Epithelial cell of esophagus (primary cell): Measurements from ENCODE around the gene CCDC195.

ENCODE experiments used
- DNase-seq: peaks from one replicate; pipeline ENCODE4 v3.0.0; 2010; ENCODE audit warnings: low read depth
- H3K4me3 ChIP-seq: 2 replicates; pipeline ENCODE4 v1.5.1; 2011; ENCODE audit warnings: mild to moderate bottlenecking, low read length, control low read depth
- CTCF ChIP-seq: IDR thresholded peaks from 2 replicates; pipeline ENCODE4 v1.5.1; 2011; ENCODE audit warnings: low read depth, mild to moderate bottlenecking, low read length, control low read depth, inconsistent platforms; ENCODE audit not compliant: insufficient read depth; ENCODE audit errors: missing control alignments

The CCDC195 gene

GRCh38 chr2:224747765-224748164 lies 31.6 kb upstream of the CCDC195 start:
- TF ChIP-seq CTCF = no peak
- H3K4me3 ChIP-seq = no peak overlapping the region
- no peak for DNase-seq

- no peak for TF ChIP-seq CTCF
- no peak for DNase-seq
- H3K4me3 ChIP-seq = no peak overlapping the region
These were observed 20.1 kb upstream of the CCDC195 start for GRCh38 chr2:224736227-224736626.

- no peak overlapping the region for H3K4me3 ChIP-seq
- no peak for TF ChIP-seq CTCF
- DNase-seq = no peak
These were observed 18.8 kb upstream of the CCDC195 start for GRCh38 chr2:224734949-224735348.

GRCh38 chr2:224731665-224732064 lies 15.5 kb upstream of the CCDC195 start:
- TF ChIP-seq CTCF = no peak
- DNase-seq = no peak
- H3K4me3 ChIP-seq = no peak overlapping the region

GRCh38 chr2:224729435-224729834 lies 13.3 kb upstream of the CCDC195 start:
- DNase-seq = no peak

GRCh38 chr2:224724331-224724730 lies 8.2 kb upstream of the CCDC195 start:
- no peak for DNase-seq
- TF ChIP-seq CTCF = no peak
- H3K4me3 ChIP-seq = no peak overlapping the region

More at GRCh38 chr2:224729435-224729834, 13.3 kb upstream of the CCDC195 start:
- H3K4me3 ChIP-seq = no peak overlapping the region
- TF ChIP-seq CTCF = no peak

GRCh38 chr2:224723586-224724217 lies 7.5 kb upstream of the CCDC195 start:
- peak; percentile 29 for DNase-seq
- TF ChIP-seq CTCF = no peak
- no peak overlapping the region for H3K4me3 ChIP-seq
